Measurements from ENCODE around the gene POLR2A.
"Not testable (repeated sequence)": the region's sequence is repeated elsewhere in the genome, so short reads cannot be mapped to it uniquely, and the experiment has no call there.

Gene POLR2A

GRCh38 chr17:7480089-7480384, 4.1 kb upstream of the POLR2A start:
- peak overlapping the region; percentile 96 for H3K27ac Mint-ChIP-seq
- H3K27me3 Mint-ChIP-seq: no peaks in the 10 kb centered on the region
- H3K36me3 Mint-ChIP-seq (ENCODE audit: low read depth): peaks cover 30% of the 10 kb centered on the region
- H3K4me1 Mint-ChIP-seq (ENCODE audit: low read depth): peaks cover 72% of the 10 kb centered on the region
- H3K9me3 Mint-ChIP-seq: no peaks in the 10 kb centered on the region
- no peak for DNase-seq
- H3K4me3 Mint-ChIP-seq: peak overlapping the region; percentile 86

DNA sequence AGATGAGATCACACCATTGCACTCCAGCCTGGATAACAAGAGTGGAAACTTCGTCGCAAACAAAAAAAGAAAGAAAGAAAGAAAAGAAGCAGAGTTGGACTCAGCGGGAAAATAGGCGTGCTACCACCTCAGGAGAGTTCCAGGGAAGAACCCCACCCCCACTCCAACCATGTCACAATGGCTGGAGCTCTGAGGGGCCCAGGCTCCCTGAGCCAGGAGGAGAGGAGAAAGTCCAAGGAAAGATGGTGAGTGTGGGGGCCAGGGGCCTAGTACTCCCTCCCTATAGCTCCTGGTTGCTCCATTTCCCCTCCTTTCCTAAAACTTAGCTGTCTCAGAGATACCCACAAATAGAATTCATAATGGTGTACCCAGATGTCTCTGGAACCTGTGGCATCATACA, 2.9 kb upstream of the POLR2A start, which contains the start of gene SLC35G6:
SLC35G6 (plus strand) TSS at position 172 of the 400 bp plus-strand sequence; CDS start at position 243, 71 bp downstream.
- H3K9me3 Mint-ChIP-seq, DNase-seq, H3K27me3 Mint-ChIP-seq: not testable (repeated sequence)
- Mint-ChIP-seq H3K4me3 (peak within 1 kb of the TSS; percentile 86), H3K4me1 (ENCODE audit: low read depth) (peaks cover 71% of the 10 kb centered on the region), H3K36me3 (ENCODE audit: low read depth) (peaks cover 34% of the 10 kb centered on the region), H3K27ac (peak within 1 kb of the TSS; percentile 96)

GRCh38 chr17:7481842-7482741, 2.1 kb upstream of the POLR2A start:
- H3K36me3 Mint-ChIP-seq (ENCODE audit: low read depth): peaks cover 42% of the 10 kb centered on the region

DNA sequence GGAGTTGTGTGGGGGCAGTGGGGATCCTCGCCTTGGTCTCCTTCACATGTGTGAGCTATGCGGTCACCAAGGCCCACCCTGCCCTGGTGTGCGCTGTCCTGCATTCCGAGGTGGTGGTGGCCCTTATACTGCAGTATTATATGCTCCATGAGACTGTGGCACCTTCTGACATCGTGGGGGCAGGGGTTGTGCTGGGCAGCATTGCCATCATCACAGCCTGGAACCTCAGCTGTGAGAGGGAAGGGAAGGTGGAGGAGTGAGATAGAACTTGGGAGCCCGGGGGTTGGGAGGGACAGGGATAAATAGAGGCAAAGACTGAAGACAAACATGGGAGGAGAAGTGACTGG, 1.5 kb upstream of the POLR2A start:
- not testable (repeated sequence) for DNase-seq, H3K9me3 Mint-ChIP-seq, H3K27me3 Mint-ChIP-seq
- peak overlapping the region; percentile 100 for H3K27ac Mint-ChIP-seq
- H3K4me3 Mint-ChIP-seq: peak overlapping the region; percentile 99
- H3K36me3 Mint-ChIP-seq (ENCODE audit: low read depth): peaks cover 48% of the 10 kb centered on the region
- peaks cover 68% of the 10 kb centered on the region for H3K4me1 Mint-ChIP-seq (ENCODE audit: low read depth)

More at GRCh38 chr17:7481842-7482741, 2.1 kb upstream of the POLR2A start:
- not testable (repeated sequence) for H3K27me3 Mint-ChIP-seq, H3K9me3 Mint-ChIP-seq, DNase-seq
- peaks cover 68% of the 10 kb centered on the region for H3K4me1 Mint-ChIP-seq (ENCODE audit: low read depth)
- H3K27ac Mint-ChIP-seq: peak overlapping the region; percentile 100
- peak overlapping the region; percentile 99 for H3K4me3 Mint-ChIP-seq

DNA sequence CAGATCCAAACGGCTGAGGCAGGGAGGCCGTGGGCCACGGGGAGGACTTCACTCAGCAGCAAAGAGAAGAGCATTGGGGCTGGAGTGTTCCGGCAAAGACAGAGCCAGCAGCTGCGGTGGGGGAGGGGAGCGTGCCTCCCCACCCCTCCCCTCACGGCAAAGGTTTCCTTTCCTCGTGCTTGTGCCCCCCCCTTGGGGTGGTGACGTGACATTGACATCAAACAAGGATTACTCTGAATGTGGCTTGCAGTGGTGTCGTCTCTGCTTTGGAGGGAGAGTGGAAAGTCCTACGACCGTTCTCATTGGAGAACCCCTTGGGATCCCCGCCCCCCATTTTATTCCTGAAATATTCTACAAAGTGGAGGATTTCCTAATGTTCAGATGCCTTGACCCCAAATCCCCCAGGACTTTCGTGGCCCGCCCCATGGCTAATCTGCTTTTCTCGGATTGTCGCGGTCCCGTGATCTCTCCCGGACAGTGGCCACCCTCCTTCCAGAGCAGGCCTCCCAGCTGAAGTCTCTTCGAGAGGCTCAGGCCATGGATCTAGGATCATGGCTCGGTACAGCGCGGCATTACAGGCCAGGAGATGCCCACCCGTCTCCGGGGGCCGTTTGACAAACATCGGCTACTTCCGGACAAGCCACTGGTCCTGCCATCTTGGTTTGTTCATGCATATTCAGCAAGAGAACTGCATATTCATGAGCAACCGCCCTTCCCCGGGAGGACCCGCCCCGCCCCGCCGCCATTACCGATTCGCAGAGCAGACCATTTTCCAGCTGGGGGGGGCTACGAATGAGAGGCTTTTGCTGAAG, 705 bp upstream of the POLR2A start:
- Mint-ChIP-seq H3K36me3 (ENCODE audit: low read depth) (peaks cover 45% of the 10 kb centered on the region), H3K27me3 (no peaks in the 10 kb centered on the region), H3K27ac (peak overlapping the region; percentile 100), H3K4me3 (peak overlapping the region; percentile 99), H3K4me1 (ENCODE audit: low read depth) (peaks cover 65% of the 10 kb centered on the region), H3K9me3 (no peaks in the 10 kb centered on the region)
- DNase-seq: peak; percentile 95

- peak overlapping the region; percentile 100 for H3K27ac Mint-ChIP-seq
- H3K36me3 Mint-ChIP-seq (ENCODE audit: low read depth): peaks cover 53% of the 10 kb centered on the region
- no peaks in the 10 kb centered on the region for H3K27me3 Mint-ChIP-seq
- H3K4me3 Mint-ChIP-seq: peak overlapping the region; percentile 99
- H3K4me1 Mint-ChIP-seq (ENCODE audit: low read depth): peaks cover 73% of the 10 kb centered on the region
- no peak for DNase-seq
- no peaks in the 10 kb centered on the region for H3K9me3 Mint-ChIP-seq
Observed at GRCh38 chr17:7484919-7485377, 782 bp downstream of the POLR2A start.

DNA sequence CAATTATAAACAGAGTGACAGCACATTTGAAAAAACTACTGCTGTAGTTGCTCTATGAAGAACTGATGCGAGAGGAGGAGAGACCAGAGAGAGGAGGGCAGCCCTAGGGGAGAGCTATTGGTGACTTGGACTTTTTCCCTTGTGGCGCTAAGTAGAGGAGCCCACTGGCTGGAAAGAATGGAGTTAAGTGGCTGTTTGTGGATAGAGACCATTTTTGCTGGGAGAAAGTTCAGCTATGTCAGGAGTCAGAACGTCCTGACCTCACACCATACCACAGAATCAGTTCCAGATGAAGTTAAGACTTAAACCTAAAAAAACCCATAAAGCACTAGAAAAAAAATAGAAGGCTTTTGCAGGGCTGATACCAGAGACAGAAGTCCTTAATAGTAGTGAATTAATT, 2.0 kb downstream of the POLR2A start:
- peaks cover 72% of the 10 kb centered on the region for H3K4me1 Mint-ChIP-seq (ENCODE audit: low read depth)
- no peak for DNase-seq

GRCh38 chr17:7490144-7490543, 6.0 kb downstream of the POLR2A start:
- H3K27me3 Mint-ChIP-seq: no peaks in the 10 kb centered on the region
- no peaks in the 10 kb centered on the region for H3K9me3 Mint-ChIP-seq
- DNase-seq: no peak
- H3K27ac Mint-ChIP-seq: peak overlapping the region; percentile 57
- peak overlapping the region; percentile 16 for H3K4me3 Mint-ChIP-seq
- peaks cover 82% of the 10 kb centered on the region for H3K36me3 Mint-ChIP-seq (ENCODE audit: low read depth)
- peaks cover 72% of the 10 kb centered on the region for H3K4me1 Mint-ChIP-seq (ENCODE audit: low read depth)

More for the DNA sequence above, 2.0 kb downstream of the POLR2A start:
- no peaks in the 10 kb centered on the region for H3K27me3 Mint-ChIP-seq
- H3K9me3 Mint-ChIP-seq: no peaks in the 10 kb centered on the region
- peaks cover 61% of the 10 kb centered on the region for H3K36me3 Mint-ChIP-seq (ENCODE audit: low read depth)
- H3K27ac Mint-ChIP-seq: peak overlapping the region; percentile 77
- H3K4me3 Mint-ChIP-seq: peak overlapping the region; percentile 99

DNA sequence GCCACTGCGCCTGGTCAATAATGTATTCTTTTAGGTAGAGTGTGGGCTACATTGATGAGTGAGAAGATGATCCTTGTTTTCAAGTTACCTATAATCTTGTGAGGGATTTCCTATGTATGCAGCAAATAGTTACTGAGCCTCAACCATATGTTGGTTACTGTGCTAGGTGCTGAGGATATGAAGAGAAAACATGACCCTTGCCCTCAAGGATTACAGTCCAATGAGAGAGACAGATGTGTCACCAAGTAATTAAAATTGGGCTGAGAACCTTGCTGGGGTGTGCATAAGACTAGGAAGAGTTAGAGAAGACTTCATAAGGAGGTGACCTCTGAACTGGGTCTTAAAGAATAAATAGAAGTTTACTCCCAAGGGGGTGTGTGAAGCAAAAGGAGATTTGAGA, 7.4 kb downstream of the POLR2A start:
- Mint-ChIP-seq H3K9me3 (no peaks in the 10 kb centered on the region), H3K4me1 (ENCODE audit: low read depth) (peaks cover 61% of the 10 kb centered on the region), H3K27ac (peak overlapping the region; percentile 55), H3K27me3 (no peaks in the 10 kb centered on the region), H3K4me3 (no peak overlapping the region), H3K36me3 (ENCODE audit: low read depth) (peaks cover 86% of the 10 kb centered on the region)
- DNase-seq: no peak

DNA sequence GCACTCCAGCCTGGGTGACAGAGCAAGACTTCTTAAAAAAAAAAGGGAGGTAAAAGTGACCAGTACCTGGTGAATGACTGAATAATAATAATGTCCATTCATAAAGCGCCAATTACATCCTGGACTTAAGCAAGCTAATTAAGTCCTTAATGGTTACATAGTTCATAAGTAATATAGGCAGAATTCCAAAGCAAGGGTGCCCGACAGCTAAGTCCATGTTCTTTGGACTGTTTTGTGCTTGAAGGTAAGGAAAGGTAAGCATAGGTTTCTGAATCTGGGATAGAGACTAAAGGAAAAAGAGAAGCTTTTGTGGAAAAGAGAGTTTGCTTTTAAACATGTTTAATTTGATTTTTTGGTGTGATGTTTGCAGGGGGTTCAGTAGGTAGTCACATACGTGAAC, 9.8 kb downstream of the POLR2A start:
- no peak for DNase-seq
- Mint-ChIP-seq H3K4me1 (ENCODE audit: low read depth) (peaks cover 44% of the 10 kb centered on the region), H3K27me3 (no peaks in the 10 kb centered on the region), H3K36me3 (ENCODE audit: low read depth) (peaks cover 88% of the 10 kb centered on the region), H3K4me3 (no peak overlapping the region), H3K9me3 (no peaks in the 10 kb centered on the region), H3K27ac (peak overlapping the region; percentile 66)

GRCh38 chr17:7495906-7496434, 11.8 kb downstream of the POLR2A start:
- Mint-ChIP-seq H3K9me3 (no peaks in the 10 kb centered on the region), H3K4me3 (no peak overlapping the region), H3K27ac (peak overlapping the region; percentile 62), H3K4me1 (ENCODE audit: low read depth) (peaks cover 27% of the 10 kb centered on the region), H3K36me3 (ENCODE audit: low read depth) (peaks cover 88% of the 10 kb centered on the region), H3K27me3 (no peaks in the 10 kb centered on the region)
- DNase-seq: no peak

DNA sequence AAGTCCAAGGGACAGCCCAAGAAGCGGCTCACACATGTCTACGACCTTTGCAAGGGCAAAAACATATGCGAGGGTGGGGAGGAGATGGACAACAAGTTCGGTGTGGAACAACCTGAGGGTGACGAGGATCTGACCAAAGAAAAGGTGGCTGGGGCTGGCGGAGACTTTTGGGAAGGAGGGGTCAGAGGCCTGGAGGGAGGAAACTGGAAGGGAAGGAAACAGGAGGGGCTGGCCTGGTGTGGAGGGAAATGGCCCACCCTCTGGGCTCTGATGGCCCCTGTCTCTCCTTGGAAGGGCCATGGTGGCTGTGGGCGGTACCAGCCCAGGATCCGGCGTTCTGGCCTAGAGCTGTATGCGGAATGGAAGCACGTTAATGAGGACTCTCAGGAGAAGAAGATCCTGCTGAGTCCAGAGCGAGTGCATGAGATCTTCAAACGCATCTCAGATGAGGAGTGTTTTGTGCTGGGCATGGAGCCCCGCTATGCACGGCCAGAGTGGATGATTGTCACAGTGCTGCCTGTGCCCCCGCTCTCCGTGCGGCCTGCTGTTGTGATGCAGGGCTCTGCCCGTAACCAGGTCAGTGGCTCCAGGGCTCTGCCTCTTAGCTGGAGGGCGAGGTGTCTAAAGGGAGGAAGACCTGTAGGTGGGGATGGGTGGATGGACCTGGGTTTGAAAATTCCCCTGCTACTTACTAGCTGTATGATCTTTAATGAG, 12.5 kb downstream of the POLR2A start:
- peak overlapping the region; percentile 6 for H3K27ac Mint-ChIP-seq
- H3K36me3 Mint-ChIP-seq (ENCODE audit: low read depth): peaks cover 88% of the 10 kb centered on the region
- H3K9me3 Mint-ChIP-seq: no peaks in the 10 kb centered on the region
- no peak for DNase-seq
- peaks cover 24% of the 10 kb centered on the region for H3K4me1 Mint-ChIP-seq (ENCODE audit: low read depth)
- no peak overlapping the region for H3K4me3 Mint-ChIP-seq
- H3K27me3 Mint-ChIP-seq: no peaks in the 10 kb centered on the region

GRCh38 chr17:7497228-7497627, 13.1 kb downstream of the POLR2A start:
- H3K4me1 Mint-ChIP-seq (ENCODE audit: low read depth): peaks cover 18% of the 10 kb centered on the region
- DNase-seq: no peak
- H3K27me3 Mint-ChIP-seq: no peaks in the 10 kb centered on the region
- no peak overlapping the region for H3K4me3 Mint-ChIP-seq
- H3K9me3 Mint-ChIP-seq: no peaks in the 10 kb centered on the region
- no peak overlapping the region for H3K27ac Mint-ChIP-seq
- peaks cover 89% of the 10 kb centered on the region for H3K36me3 Mint-ChIP-seq (ENCODE audit: low read depth)

GRCh38 chr17:7497636-7498035, 13.5 kb downstream of the POLR2A start:
- Mint-ChIP-seq H3K27ac (no peak overlapping the region), H3K4me3 (no peak overlapping the region), H3K36me3 (ENCODE audit: low read depth) (peaks cover 91% of the 10 kb centered on the region), H3K27me3 (no peaks in the 10 kb centered on the region), H3K9me3 (no peaks in the 10 kb centered on the region), H3K4me1 (ENCODE audit: low read depth) (peaks cover 15% of the 10 kb centered on the region)
- no peak for DNase-seq
